Hepatocyte (in vitro differentiated cells): ENCODE results near the gene IGDCC3. TPM values are rescaled to one million over a fixed set of nuclear protein-coding genes. Genes with fewer than 3 reads are reported as not detected.
A peak's percentile ranks its signal among the peaks of the same experiment; 100 is the strongest.

ENCODE experiments used
- DNase-seq: peaks from one replicate; pipeline ENCODE4 v3.0.0-alpha.2; 2016; ENCODE audit warnings: low spot score
- H2AFZ ChIP-seq: fragments of 200-600 bp; sonication (generic); 2 replicates; pipeline ENCODE4 v1.6.0; 2016; ENCODE audit warnings: antibody characterized with exemption, mild to moderate bottlenecking
- H3K27ac ChIP-seq: fragments of 200-600 bp; sonication (generic); 2 replicates; pipeline ENCODE4 v1.5.1; 2016; ENCODE audit warnings: mild to moderate bottlenecking
- H3K27me3 ChIP-seq: fragments of 200-600 bp; sonication (generic); 2 replicates; pipeline ENCODE4 v1.6.1; 2016
- H3K36me3 ChIP-seq: fragments of 200-600 bp; sonication (generic); replicated peaks from 2 replicates; pipeline ENCODE4 v1.5.1; 2016; ENCODE audit warnings: low read depth; ENCODE audit not compliant: insufficient read depth
- H3K4me1 ChIP-seq: fragments of 200-600 bp; sonication (generic); 2 replicates; pipeline ENCODE4 v1.5.1; 2016; ENCODE audit warnings: mild to moderate bottlenecking, moderate library complexity; ENCODE audit not compliant: insufficient read depth
- H3K4me2 ChIP-seq: fragments of 200-600 bp; sonication (generic); 2 replicates; pipeline ENCODE4 v1.6.0; 2016
- H3K4me3 ChIP-seq: fragments of 200-600 bp; sonication (generic); 2 replicates; pipeline ENCODE4 v1.5.1; 2016; ENCODE audit warnings: mild to moderate bottlenecking
- H3K79me2 ChIP-seq: fragments of 200-600 bp; sonication (generic); 2 replicates; pipeline ENCODE4 v1.6.0; 2017; ENCODE audit warnings: mild to moderate bottlenecking
- H3K9me2 ChIP-seq: fragments of 200-600 bp; sonication (generic); replicated peaks from 2 replicates; pipeline ENCODE4 v1.6.0; 2017; ENCODE audit warnings: mild to moderate bottlenecking; ENCODE audit not compliant: insufficient read depth
- H3K9me3 ChIP-seq: fragments of 200-600 bp; sonication (generic); 2 replicates; pipeline ENCODE4 v1.5.1; 2016; ENCODE audit warnings: low read depth, mild to moderate bottlenecking
- H4K20me1 ChIP-seq: fragments of 200-600 bp; sonication (generic); 2 replicates; pipeline ENCODE4 v1.6.0; 2016; ENCODE audit warnings: mild to moderate bottlenecking; ENCODE audit not compliant: insufficient read depth, poor library complexity, severe bottlenecking
- CTCF ChIP-seq: fragments of 200-600 bp; sonication (generic); IDR thresholded peaks from 2 replicates; pipeline ENCODE4 v1.5.1; 2016; ENCODE audit warnings: antibody characterized with exemption, mild to moderate bottlenecking; ENCODE audit not compliant: poor library complexity
- EZH2 ChIP-seq: fragments of 200-600 bp; sonication (generic); IDR thresholded peaks from 2 replicates; pipeline ENCODE4 v1.6.1; 2016; ENCODE audit warnings: antibody characterized with exemption, mild to moderate bottlenecking, borderline replicate concordance
- EZH2phosphoT487 ChIP-seq: fragments of 200-600 bp; sonication (generic); IDR thresholded peaks from one replicate; pipeline ENCODE4 v1.6.1; 2018; ENCODE audit warnings: antibody characterized with exemption, mild to moderate bottlenecking, low read depth, moderate library complexity; ENCODE audit not compliant: unreplicated experiment, severe bottlenecking
- WGBS: methylation state at CpG from one replicate; pipeline ENCODE4 v1.1.6; 2016; ENCODE audit warnings: low lambda C conversion rate; ENCODE audit errors: missing lambda C conversion rate; 5-methylcytosine and 5-hydroxymethylcytosine counted together
- polyA plus RNA-seq: library from polyadenylated mRNA; unstranded; fragments of >200 nt; fragmentation: Nextera tagmentation; extraction: Ambion mirVana; gene quantifications from 2 replicates; pipeline ENCODE4 v1.2.1, GENCODE V29; 2016
- total RNA-seq: library from RNA; depleted of rRNA; stranded (reverse); fragments of >200 nt; gene quantifications from 2 replicates; pipeline ENCODE4 v1.2.3, GENCODE V29; 2014

The IGDCC3 gene
- total and polyA plus RNA-seq, 2 experiments from 2014 or later = 8.1 to 14.8 TPM

- Histone ChIP-seq H2AFZ (no peak overlapping the region), H3K4me3 (no peak overlapping the region), H3K9me3 (no peaks in the 10 kb centered on the region), H3K79me2 (peaks cover 3% of the 10 kb centered on the region), H3K9me2 (no peaks in the 10 kb centered on the region), H3K4me1 (peaks cover 41% of the 10 kb centered on the region), H3K27me3 (no peaks in the 10 kb centered on the region), H3K36me3 (no peaks in the 10 kb centered on the region), H4K20me1 (no peaks in the 10 kb centered on the region), H3K4me2 (peak overlapping the region; percentile 31), H3K27ac (peak overlapping the region; percentile 68)
- TF ChIP-seq EZH2 (no peak), CTCF (no peak)
- WGBS = 35% methylated on average over 12 of the region's 12 CpGs
- DNase-seq = no peak
Observed at GRCh38 chr15:65368302-65369211, 9.2 kb downstream of the IGDCC3 start.

- H3K9me3 ChIP-seq = no peaks in the 10 kb centered on the region
- H3K4me1 ChIP-seq = peaks cover 34% of the 10 kb centered on the region
- H3K79me2 ChIP-seq = peaks cover 3% of the 10 kb centered on the region
- no peak overlapping the region for H2AFZ ChIP-seq
- no peaks in the 10 kb centered on the region for H3K27me3 ChIP-seq
- no peak overlapping the region for H3K4me2 ChIP-seq
- WGBS = 73% methylated on average over 5 of the region's 7 CpGs
- DNase-seq = no peak
- no peak overlapping the region for H3K27ac ChIP-seq
- TF ChIP-seq EZH2phosphoT487 (no peak), CTCF (no peak), EZH2 (no peak)
- H3K36me3 ChIP-seq = no peaks in the 10 kb centered on the region
- H4K20me1 ChIP-seq = no peaks in the 10 kb centered on the region
- no peaks in the 10 kb centered on the region for H3K9me2 ChIP-seq
- H3K4me3 ChIP-seq = no peak overlapping the region
Observed at GRCh38 chr15:65366122-65366892, 11.5 kb downstream of the IGDCC3 start.

- H4K20me1 ChIP-seq = no peaks in the 10 kb centered on the region
- H3K27ac ChIP-seq = no peak overlapping the region
- H3K9me2 ChIP-seq = no peaks in the 10 kb centered on the region
- no peaks in the 10 kb centered on the region for H3K27me3 ChIP-seq
- H3K4me2 ChIP-seq = no peak overlapping the region
- 26% methylated on average over 2 of the region's 2 CpGs for WGBS
- no peaks in the 10 kb centered on the region for H3K36me3 ChIP-seq
- TF ChIP-seq CTCF (no peak), EZH2phosphoT487 (no peak), EZH2 (no peak)
- H3K79me2 ChIP-seq = no peaks in the 10 kb centered on the region
- H2AFZ ChIP-seq = no peak overlapping the region
- no peak overlapping the region for H3K4me3 ChIP-seq
- no peaks in the 10 kb centered on the region for H3K9me3 ChIP-seq
- DNase-seq = no peak
- peaks cover 34% of the 10 kb centered on the region for H3K4me1 ChIP-seq
Observed at GRCh38 chr15:65365229-65365628, 12.6 kb downstream of the IGDCC3 start.
